GM23338 (cell line): ENCODE results near the gene CPNE2. TPM values are rescaled to one million over a fixed set of nuclear protein-coding genes. Genes with fewer than 3 reads are reported as not detected.

Experiments
- ATAC-seq: fragments of 200-7000 bp; cut with Tn5 transposase; 3 replicates; pipeline ENCODE4 v1.9.1; 2020
- DNase-seq: peaks from one replicate; pipeline ENCODE4 v3.0.0-alpha.2; 2015; ENCODE audit warnings: low spot score
- H2AFZ ChIP-seq: fragments of 200-600 bp; sonication (generic); 2 replicates; pipeline ENCODE4 v1.8.0; 2016; ENCODE audit warnings: antibody characterized with exemption, mild to moderate bottlenecking, moderate library complexity
- H3F3A ChIP-seq: fragments of 200-600 bp; sonication (generic); replicated peaks from 2 replicates; pipeline ENCODE4 v1.8.0; 2017; ENCODE audit warnings: antibody characterized with exemption, mixed run types, low read depth
- H3K27ac ChIP-seq: fragments of 200-600 bp; sonication (generic); 2 replicates; pipeline ENCODE4 v1.6.1; 2016; ENCODE audit warnings: low read depth
- H3K27me3 ChIP-seq: fragments of 200-600 bp; sonication (generic); 2 replicates; pipeline ENCODE4 v1.8.0; 2016; ENCODE audit warnings: mild to moderate bottlenecking, mixed run types, moderate library complexity; ENCODE audit not compliant: insufficient read depth
- H3K36me3 ChIP-seq: fragments of 200-600 bp; sonication (generic); 2 replicates; pipeline ENCODE4 v1.8.0; 2016; ENCODE audit warnings: mild to moderate bottlenecking; ENCODE audit not compliant: insufficient read depth
- H3K4me1 ChIP-seq: fragments of 200-600 bp; sonication (generic); 2 replicates; pipeline ENCODE4 v1.8.0; 2016; ENCODE audit warnings: mild to moderate bottlenecking, moderate library complexity; ENCODE audit not compliant: insufficient read depth
- H3K4me2 ChIP-seq: fragments of 200-600 bp; sonication (generic); 2 replicates; pipeline ENCODE4 v1.7.1; 2017; ENCODE audit warnings: mixed run types
- H3K4me3 ChIP-seq: fragments of 200-600 bp; sonication (generic); 2 replicates; pipeline ENCODE4 v1.6.1; 2016; ENCODE audit warnings: mixed run types
- H3K79me2 ChIP-seq: fragments of 200-600 bp; sonication (generic); replicated peaks from 2 replicates; pipeline ENCODE4 v1.8.0; 2017; ENCODE audit warnings: mild to moderate bottlenecking; ENCODE audit not compliant: insufficient read depth
- H3K9me2 ChIP-seq: fragments of 200-600 bp; sonication (generic); 2 replicates; pipeline ENCODE4 v1.8.0; 2017; ENCODE audit not compliant: insufficient read depth
- H4K20me1 ChIP-seq: fragments of 200-600 bp; sonication (generic); replicated peaks from 2 replicates; pipeline ENCODE4 v1.8.0; 2017; ENCODE audit warnings: mild to moderate bottlenecking; ENCODE audit not compliant: insufficient read depth
- H3K27ac Mint-ChIP-seq: 2 replicates; pipeline ENCODE4 v1.8.0; 2020; ENCODE audit warnings: inconsistent platforms, mild to moderate bottlenecking, moderate library complexity, mixed read lengths
- H3K27me3 Mint-ChIP-seq: 3 replicates; pipeline ENCODE4 v1.8.0; 2022; ENCODE audit warnings: low read depth, mild to moderate bottlenecking, moderate library complexity, mixed read lengths, inconsistent platforms; ENCODE audit not compliant: insufficient read depth, poor library complexity
- H3K36me3 Mint-ChIP-seq: 3 replicates; pipeline ENCODE4 v1.8.0; 2021; ENCODE audit warnings: low read depth, mild to moderate bottlenecking, inconsistent platforms, moderate library complexity, mixed read lengths
- H3K4me1 Mint-ChIP-seq: 3 replicates; pipeline ENCODE4 v1.8.0; 2020; ENCODE audit warnings: mild to moderate bottlenecking, inconsistent platforms, mixed read lengths
- H3K4me3 Mint-ChIP-seq: 3 replicates; pipeline ENCODE4 v1.8.0; 2021; ENCODE audit warnings: moderate library complexity, mild to moderate bottlenecking, inconsistent platforms, mixed read lengths
- H3K9me3 Mint-ChIP-seq: 3 replicates; pipeline ENCODE4 v1.8.0; 2020; ENCODE audit warnings: moderate library complexity, mild to moderate bottlenecking, inconsistent platforms, mixed read lengths
- CREB1 ChIP-seq: fragments of 250-450 bp; sonication (Bioruptor Pico); IDR thresholded peaks from 2 replicates; pipeline ENCODE4 v1.5.0; 2020; ENCODE audit warnings: low read depth, mild to moderate bottlenecking, moderate library complexity
- CTCF ChIP-seq, 2 experiments: fragments of 200-600 bp in 1 of 2; sonication (generic) in 1 of 2; conservative IDR thresholded peaks; 2 replicates each; pipeline versions ENCODE4 v1.5.1 to v1.6.1; 2016 to 2017; ENCODE audit warnings: antibody characterized with exemption in 2 of 2, low read depth in 2 of 2, mild to moderate bottlenecking in 2 of 2, moderate library complexity in 1 of 2
- ETS1 ChIP-seq: IDR thresholded peaks from 2 replicates; pipeline ENCODE4 v1.6.1; 2016; ENCODE audit warnings: antibody characterized with exemption
- EZH2 ChIP-seq: fragments of 200-600 bp; sonication (generic); IDR thresholded peaks from one replicate; pipeline ENCODE4 v1.8.0; 2017; ENCODE audit warnings: antibody characterized with exemption, mild to moderate bottlenecking, low read depth; ENCODE audit not compliant: unreplicated experiment
- EZH2phosphoT487 ChIP-seq: fragments of 200-600 bp; sonication (generic); IDR thresholded peaks from one replicate; pipeline ENCODE4 v1.8.1; 2018; ENCODE audit warnings: antibody characterized with exemption; ENCODE audit not compliant: unreplicated experiment
- JUNB ChIP-seq: IDR thresholded peaks from one replicate; pipeline ENCODE4 v1.6.1; 2016; ENCODE audit warnings: antibody characterized with exemption; ENCODE audit not compliant: unreplicated experiment
- NANOG ChIP-seq: IDR thresholded peaks from 2 replicates; pipeline ENCODE4 v1.6.1; 2016; ENCODE audit warnings: antibody characterized with exemption, borderline replicate concordance
- POLR2AphosphoS5 ChIP-seq: IDR thresholded peaks from 2 replicates; pipeline ENCODE4 v1.6.1; 2016; ENCODE audit warnings: antibody characterized with exemption, low read depth
- REST ChIP-seq: IDR thresholded peaks from one replicate; pipeline ENCODE4 v1.6.1; 2018; ENCODE audit warnings: antibody characterized with exemption; ENCODE audit not compliant: unreplicated experiment
- STAT1 ChIP-seq: IDR thresholded peaks from one replicate; pipeline ENCODE4 v1.6.1; 2016; ENCODE audit warnings: antibody characterized with exemption; ENCODE audit not compliant: unreplicated experiment
- ZNF114 ChIP-seq: fragments of 250-450 bp; sonication (Bioruptor Pico); IDR thresholded peaks from 2 replicates; pipeline ENCODE4 v1.5.0; 2020; ENCODE audit warnings: mild to moderate bottlenecking, moderate library complexity
- ZNF331 ChIP-seq: fragments of 250-450 bp; sonication (Bioruptor Pico); IDR thresholded peaks from 2 replicates; pipeline ENCODE4 v1.5.0; 2020; ENCODE audit warnings: low read depth, mild to moderate bottlenecking, moderate library complexity
- ZNF462 ChIP-seq: fragments of 250-450 bp; sonication (Bioruptor Pico); IDR thresholded peaks from 2 replicates; pipeline ENCODE4 v1.5.0; 2020; ENCODE audit warnings: mild to moderate bottlenecking, moderate library complexity
- polyA plus RNA-seq: library from polyadenylated mRNA; unstranded; fragments of >200 nt; fragmentation: Nextera tagmentation; extraction: Ambion mirVana; gene quantifications from 2 replicates; pipeline ENCODE4 v1.2.1, GENCODE V29; 2016
- total RNA-seq: library from RNA; depleted of rRNA; stranded (reverse); fragments of >200 nt; shearing (Covaris generic); gene quantifications from 2 replicates; pipeline ENCODE4 v1.2.3, GENCODE V29; 2014

Gene CPNE2
- total and polyA plus RNA-seq, 2 experiments from 2014 or later: 7.1 to 11.3 TPM

DNA sequence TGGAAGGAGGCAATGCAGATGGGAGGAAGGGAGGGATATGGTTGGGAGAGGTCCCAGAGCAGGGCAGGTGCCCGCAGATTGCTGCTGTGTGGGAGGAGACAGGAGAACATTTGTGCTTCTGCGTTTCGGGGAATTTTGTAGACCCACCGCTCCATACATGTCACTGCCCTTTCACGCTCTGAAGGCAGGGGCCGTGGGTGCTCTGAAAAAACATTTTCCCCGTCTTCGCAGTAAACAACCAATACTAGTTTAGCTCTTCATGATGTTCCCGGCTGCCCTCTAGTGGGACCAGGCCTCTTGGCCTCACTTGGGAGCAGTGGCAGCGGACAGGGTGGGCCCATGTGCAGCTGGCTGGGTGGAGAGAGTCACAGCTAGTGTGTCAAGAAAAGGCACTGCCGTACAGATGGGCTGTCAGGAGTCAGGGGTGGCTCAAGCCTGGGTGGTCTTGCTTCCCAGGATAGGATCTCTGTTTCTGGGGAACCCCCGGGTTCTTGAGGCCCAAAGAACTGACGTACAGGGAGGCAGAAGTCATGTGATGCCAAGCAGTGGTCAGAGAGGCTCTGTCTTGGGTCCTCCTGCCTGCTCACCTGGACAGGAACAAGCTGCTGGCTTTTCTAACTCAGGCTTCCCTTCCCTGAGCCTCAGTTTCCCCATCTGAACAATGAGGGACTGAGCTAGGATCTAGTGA is 46.5 kb upstream of the CPNE2 start (continued):
- TF ChIP-seq ZNF331 (CRISPR knock-in tag): no peak

DNA sequence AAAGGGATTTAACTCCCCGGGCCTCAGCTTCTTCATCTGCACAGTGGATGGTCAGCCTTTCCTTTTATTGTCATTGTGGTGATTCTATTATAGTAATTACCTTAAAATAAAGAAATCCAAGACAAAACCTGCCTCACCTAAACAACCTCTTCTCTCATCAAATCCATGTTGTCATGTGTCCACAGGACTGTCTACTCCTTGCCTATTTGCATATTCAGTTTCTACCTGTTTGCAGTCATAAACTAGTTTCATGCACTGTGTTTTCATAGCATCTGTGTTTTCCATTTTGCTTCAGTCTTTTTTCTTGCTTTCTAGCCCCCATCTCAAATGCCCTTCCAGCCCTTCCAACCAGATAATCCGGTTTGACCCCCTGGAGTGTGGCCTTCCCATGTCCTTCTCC is 44.3 kb upstream of the CPNE2 start:
- Mint-ChIP-seq H3K4me3 (no peak overlapping the region), H3K36me3 (no peaks in the 10 kb centered on the region), H3K4me1 (peaks cover 15% of the 10 kb centered on the region), H3K27me3 (peaks cover 9% of the 10 kb centered on the region), H3K9me3 (no peaks in the 10 kb centered on the region), H3K27ac (no peak overlapping the region; the same call in 1 of the 2 replicates)
- Histone ChIP-seq H3K4me1 (no peaks in the 10 kb centered on the region), H3K27me3 (no peaks in the 10 kb centered on the region), H3K4me2 (no peak overlapping the region), H2AFZ (no peak overlapping the region), H3K4me3 (no peak overlapping the region), H3K36me3 (no peaks in the 10 kb centered on the region), H3K27ac (no peak overlapping the region), H3F3A (no peaks in the 10 kb centered on the region), H4K20me1 (no peaks in the 10 kb centered on the region), H3K79me2 (no peaks in the 10 kb centered on the region), H3K9me2 (no peaks in the 10 kb centered on the region)
- no peak for TF ChIP-seq CTCF (conservative IDR thresholded peaks at IDR 0.05; ENCODE audit: low read depth in 2 of 2)
- TF ChIP-seq EZH2phosphoT487: no peak
- no peak for TF ChIP-seq REST
- TF ChIP-seq ZNF331 (CRISPR knock-in tag): no peak
- TF ChIP-seq NANOG: no peak
- TF ChIP-seq CREB1 (CRISPR knock-in tag): no peak
- no peak for TF ChIP-seq ZNF462
- no peak for TF ChIP-seq EZH2
- TF ChIP-seq POLR2AphosphoS5: no peak
- TF ChIP-seq ZNF114 (CRISPR knock-in tag): no peak
- TF ChIP-seq JUNB: no peak
- no peak for TF ChIP-seq ETS1
- TF ChIP-seq STAT1: no peak
- ATAC-seq (no peak), DNase-seq (no peak)
